PC-9 (cell line): ENCODE data around the gene SNURF.

ENCODE experiments used
- CTCF ChIP-seq: fragments of 200-600 bp; sonication (generic); conservative IDR thresholded peaks from 2 replicates; pipeline ENCODE4 v1.6.1; 2017; ENCODE audit warnings: mixed run types, antibody characterized with exemption, mild to moderate bottlenecking, moderate library complexity
- EZH2 ChIP-seq: fragments of 200-600 bp; sonication (generic); IDR thresholded peaks from 2 replicates; pipeline ENCODE4 v1.8.0; 2017; ENCODE audit warnings: antibody characterized with exemption, low read depth

DNA sequence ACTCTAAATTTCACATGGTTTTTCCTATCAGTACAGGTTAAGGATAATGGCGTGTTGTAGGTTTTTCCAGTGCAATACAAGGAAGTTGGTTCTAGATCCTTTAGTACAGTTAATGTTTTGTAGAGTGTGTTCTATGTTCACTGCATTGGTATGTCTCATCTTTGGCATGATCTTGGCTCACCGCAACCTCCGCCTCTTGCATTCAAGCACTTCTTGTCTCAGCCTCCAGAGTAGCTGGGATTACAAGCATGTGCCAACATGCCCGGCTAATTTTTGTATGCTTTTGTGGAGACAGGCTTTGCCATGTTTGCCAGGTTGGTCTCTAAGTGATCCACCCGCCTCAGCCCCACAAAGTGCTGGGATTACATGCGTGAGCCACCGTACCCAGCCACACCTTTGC, 30.4 kb downstream of the SNURF start:
- TF ChIP-seq CTCF (no peak), EZH2 (no peak)
